H1 (cell line): ENCODE data around the gene CFAP97. TPM values are rescaled to one million over a fixed set of nuclear protein-coding genes. Genes with fewer than 3 reads are reported as not detected.

Experiments
- CTCF ChIA-PET: fragments of 300-600 bp; sonication (Branson Sonifier 250); formaldehyde crosslinking; loops from one replicate; lab custom pipeline; 2021; ENCODE audit not compliant: partially characterized antibody; lab: Charles Lee
- POLR2A ChIA-PET: fragments of 300-600 bp; sonication (Branson Sonifier 250); formaldehyde crosslinking; loops from one replicate; lab custom pipeline; 2021; ENCODE audit warnings: inconsistent platforms; ENCODE audit not compliant: partially characterized antibody; lab: Charles Lee
- DNase-seq, 2 experiments: peaks; one replicate each; pipeline versions ENCODE4 v3.0.0 to v3.0.0-alpha.2; 2010 to 2022; ENCODE audit warnings: low spot score in 2 of 2, low read depth in 1 of 2, mixed read lengths in 1 of 2
- FAIRE-seq: peaks from 2 replicates; lab custom pipeline; 2011; peaks lifted over from hg19 to GRCh38; lab: Jason Lieb, UNC
- H2AFZ ChIP-seq: 2 replicates; pipeline ENCODE4 v1.8.1; 2012; ENCODE audit warnings: low read length, inconsistent platforms
- H2AK5ac ChIP-seq: 2 replicates; pipeline ENCODE4 v1.6.1; 2013; ENCODE audit warnings: low read depth, low read length
- H2BK120ac ChIP-seq: replicated peaks from 2 replicates; pipeline ENCODE3; 2013; ENCODE audit warnings: low read depth, low read length, inconsistent platforms
- H2BK12ac ChIP-seq: 2 replicates; pipeline ENCODE4 v1.6.1; 2013; ENCODE audit warnings: low read depth, low read length
- H2BK15ac ChIP-seq: 2 replicates; pipeline ENCODE4 v1.6.1; 2013; ENCODE audit warnings: low read length
- H2BK20ac ChIP-seq: 2 replicates; pipeline ENCODE4 v1.6.1; 2013; ENCODE audit warnings: low read length
- H2BK5ac ChIP-seq: 2 replicates; pipeline ENCODE4 v1.6.1; 2013; ENCODE audit warnings: low read depth, low read length
- H3K14ac ChIP-seq: 2 replicates; pipeline ENCODE4 v1.6.1; 2013; ENCODE audit warnings: inconsistent platforms; ENCODE audit not compliant: insufficient read length
- H3K18ac ChIP-seq: 2 replicates; pipeline ENCODE4 v1.6.1; 2013; ENCODE audit warnings: low read length; ENCODE audit errors: extremely low read depth
- H3K23ac ChIP-seq: 2 replicates; pipeline ENCODE4 v1.6.1; 2013; ENCODE audit warnings: inconsistent platforms; ENCODE audit not compliant: insufficient read length
- H3K23me2 ChIP-seq: 2 replicates; pipeline ENCODE4 v1.6.1; 2013; ENCODE audit warnings: low read depth, low read length
- H3K27ac ChIP-seq: 2 replicates; pipeline ENCODE4 v1.6.1; 2011; ENCODE audit warnings: low read depth, low read length, inconsistent platforms
- H3K27me3 ChIP-seq, 4 experiments: replicated peaks in 1 of 4; 1 replicate in 1 of 4; 2 replicates in 3 of 4; pipeline versions ENCODE4 v1.6.1 to v1.8.1; 2011 to 2013; ENCODE audit warnings: low read length in 3 of 4, mild to moderate bottlenecking in 3 of 4, inconsistent platforms in 2 of 4, mixed read lengths in 2 of 4, moderate library complexity in 1 of 4; ENCODE audit not compliant: control insufficient read depth in 3 of 4, insufficient read depth in 3 of 4; ENCODE audit errors: extremely low read depth in 1 of 4
- H3K36me3 ChIP-seq, 4 experiments: 2 replicates each; pipeline versions ENCODE4 v1.6.1 to v1.8.1; 2011 to 2013; ENCODE audit warnings: mild to moderate bottlenecking in 4 of 4, low read length in 3 of 4, moderate library complexity in 2 of 4, control low read depth in 1 of 4, inconsistent platforms in 1 of 4; ENCODE audit not compliant: insufficient read depth in 4 of 4, control insufficient read depth in 2 of 4
- H3K4ac ChIP-seq: replicated peaks from 2 replicates; pipeline ENCODE3; 2013; ENCODE audit warnings: low read length, low read depth, mixed read lengths, inconsistent platforms; ENCODE audit not compliant: insufficient read length
- H3K4me1 ChIP-seq, 4 experiments: replicated peaks in 1 of 4; 1 replicate in 1 of 4; 2 replicates in 3 of 4; pipeline versions ENCODE4 v1.6.1 to v1.8.1; 2011 to 2013; ENCODE audit warnings: low read length in 3 of 4, inconsistent platforms in 2 of 4, mixed read lengths in 1 of 4; ENCODE audit not compliant: insufficient read depth in 4 of 4, control insufficient read depth in 3 of 4
- H3K4me2 ChIP-seq, 2 experiments: 2 replicates each; pipeline versions ENCODE4 v1.6.1 to v1.8.1; 2011 to 2013; ENCODE audit warnings: low read depth in 2 of 2, low read length in 2 of 2, control low read depth in 1 of 2, inconsistent platforms in 1 of 2, mild to moderate bottlenecking in 1 of 2; ENCODE audit not compliant: insufficient read depth in 1 of 2
- H3K4me3 ChIP-seq, 4 experiments: fragments of 200-600, 300-600 bp in 1 of 4; sonication (generic), shearing (Covaris generic), sonication (Bioruptor Twin) in 1 of 4; 2 replicates each; pipeline versions ENCODE4 v1.5.1 to v1.8.1; 2011 to 2016; ENCODE audit warnings: low read length in 4 of 4, low read depth in 3 of 4, control low read depth in 2 of 4, inconsistent platforms in 2 of 4, mild to moderate bottlenecking in 2 of 4, mixed read lengths in 1 of 4, moderate library complexity in 1 of 4; ENCODE audit not compliant: insufficient read depth in 2 of 4; ENCODE audit errors: extremely low read depth in 1 of 4
- H3K56ac ChIP-seq: replicated peaks from 2 replicates; pipeline ENCODE3; 2013; ENCODE audit warnings: low read depth, mild to moderate bottlenecking, mixed read lengths, low read length, inconsistent platforms; ENCODE audit not compliant: insufficient read length
- H3K79me1 ChIP-seq: 2 replicates; pipeline ENCODE4 v1.6.1; 2013; ENCODE audit warnings: low read depth, low read length, control low read depth
- H3K79me2 ChIP-seq, 2 experiments: 2 replicates each; pipeline versions ENCODE4 v1.6.1 to v1.8.1; 2012 to 2013; ENCODE audit warnings: low read length in 2 of 2, mild to moderate bottlenecking in 2 of 2, inconsistent platforms in 1 of 2; ENCODE audit not compliant: insufficient read depth in 2 of 2, control insufficient read depth in 1 of 2
- H3K9ac ChIP-seq, 4 experiments: replicated peaks in 1 of 4; 1 replicate in 1 of 4; 2 replicates in 3 of 4; pipeline versions ENCODE4 v1.6.1 to v1.8.1; 2011 to 2013; ENCODE audit warnings: low read depth in 3 of 4, low read length in 3 of 4, control low read depth in 2 of 4, mild to moderate bottlenecking in 2 of 4, moderate library complexity in 2 of 4, inconsistent platforms in 1 of 4; ENCODE audit errors: extremely low read depth in 1 of 4
- H3K9me3 ChIP-seq, 2 experiments: 2 replicates each; pipeline versions ENCODE4 v1.6.1 to v1.8.1; 2012 to 2013; ENCODE audit warnings: mild to moderate bottlenecking in 2 of 2, moderate library complexity in 2 of 2, control low read depth in 1 of 2, inconsistent platforms in 1 of 2, low read depth in 1 of 2, low read length in 1 of 2, mixed read lengths in 1 of 2; ENCODE audit not compliant: insufficient read depth in 2 of 2
- H4K20me1 ChIP-seq, 2 experiments: replicated peaks in 1 of 2; 2 replicates each; pipeline versions ENCODE3 to v1.8.1; 2011 to 2013; ENCODE audit warnings: inconsistent platforms in 2 of 2, low read length in 2 of 2, mild to moderate bottlenecking in 1 of 2; ENCODE audit not compliant: insufficient read depth in 2 of 2, control insufficient read depth in 1 of 2
- H4K5ac ChIP-seq: 2 replicates; pipeline ENCODE4 v1.6.1; 2013; ENCODE audit warnings: low read length, low read depth, mixed read lengths, inconsistent platforms; ENCODE audit not compliant: insufficient read length
- H4K8ac ChIP-seq: 2 replicates; pipeline ENCODE4 v1.8.0; 2013; ENCODE audit warnings: mild to moderate bottlenecking, moderate library complexity, low read length, inconsistent platforms; ENCODE audit not compliant: insufficient read depth; ENCODE audit errors: extremely low read depth
- H4K91ac ChIP-seq: replicated peaks from 2 replicates; pipeline ENCODE3; 2013; ENCODE audit warnings: low read length, mixed read lengths, inconsistent platforms; ENCODE audit not compliant: insufficient read length
- BRCA1 ChIP-seq: IDR thresholded peaks from 2 replicates; pipeline ENCODE4 v1.6.1; 2012; ENCODE audit warnings: low read depth, low read length, improper control_type of control experiment
- CHD1 ChIP-seq: IDR thresholded peaks from 2 replicates; pipeline ENCODE4 v1.6.1; 2012; ENCODE audit warnings: low read depth, low read length, improper control_type of control experiment
- CHD2 ChIP-seq: IDR thresholded peaks from 2 replicates; pipeline ENCODE4 v1.6.1; 2012; ENCODE audit warnings: low read length, improper control_type of control experiment
- E2F6 ChIP-seq: IDR thresholded peaks from 2 replicates; pipeline ENCODE4 v1.6.1; 2012; ENCODE audit warnings: inconsistent platforms
- GABPA ChIP-seq: IDR thresholded peaks from 2 replicates; pipeline ENCODE4 v1.6.1; 2011; ENCODE audit warnings: mild to moderate bottlenecking, low read length, moderate library complexity, borderline replicate concordance; ENCODE audit not compliant: insufficient read depth
- MAX ChIP-seq: IDR thresholded peaks from 2 replicates; pipeline ENCODE4 v1.6.1; 2012; ENCODE audit warnings: inconsistent platforms
- PHF8 ChIP-seq: fragments of 200-600 bp; sonication (generic); conservative IDR thresholded peaks from 2 replicates; pipeline ENCODE4 v1.7.1; 2012; ENCODE audit warnings: low read depth, mild to moderate bottlenecking, inconsistent platforms, low read length, moderate library complexity
- RAD21 ChIP-seq, 2 experiments: IDR thresholded peaks in 1 of 2; conservative IDR thresholded peaks in 1 of 2; 2 replicates each; pipeline ENCODE4 v1.6.1; 2011; ENCODE audit warnings: low read depth in 2 of 2, low read length in 2 of 2, improper control_type of control experiment in 1 of 2, inconsistent platforms in 1 of 2, mild to moderate bottlenecking in 1 of 2, moderate library complexity in 1 of 2
- SIX5 ChIP-seq: IDR thresholded peaks from 2 replicates; pipeline ENCODE4 v1.6.1; 2011; ENCODE audit warnings: mild to moderate bottlenecking, low read depth, low read length
- SRF ChIP-seq: IDR thresholded peaks from 2 replicates; pipeline ENCODE4 v1.6.1; 2011; ENCODE audit warnings: mild to moderate bottlenecking, low read depth, low read length, moderate library complexity
- TAF1 ChIP-seq: IDR thresholded peaks from 2 replicates; pipeline ENCODE4 v1.6.1; 2011; ENCODE audit warnings: mild to moderate bottlenecking, low read depth, low read length
- WGBS, 2 experiments: shearing (Covaris generic) in 1 of 2; methylation state at CpG; one replicate each; pipeline versions ENCODE4 v1.1.6 to v1.1.7; 2013 to 2015; ENCODE audit warnings: low lambda C conversion rate in 2 of 2, mixed read lengths in 2 of 2, inconsistent platforms in 1 of 2, low coverage in 1 of 2, missing lambda C conversion rate in 1 of 2; ENCODE audit not compliant: insufficient replicate concordance in 2 of 2, insufficient coverage in 1 of 2, insufficient read length in 1 of 2; ENCODE audit errors: extremely low coverage in 1 of 2, missing lambda C conversion rate in 1 of 2; 5-methylcytosine and 5-hydroxymethylcytosine counted together
- polyA plus RNA-seq, 7 experiments: library from polyadenylated mRNA; depleted of rRNA in 3 of 7; stranded (reverse) in 5 of 7; unstranded in 2 of 7; fragments of >200 nt in 5 of 7; fragments of 200-250 nt in 2 of 7; gene quantifications; 1 replicate in 5 of 7; 2 replicates in 1 of 7; 4 replicates in 1 of 7; pipeline versions ENCODE4 v1.2.1 to v1.2.3, GENCODE V29; 2011 to 2013; ENCODE audit warnings: missing spikeins in 2 of 7, mixed read lengths in 2 of 7
- total RNA-seq: library from RNA; stranded (reverse); fragmentation: NEBNext Ultra II Directional; extraction: Animal tissue kit (Norgen Biotek cat#: 25700); gene quantifications from 2 replicates; pipeline ENCODE4 v1.2.1, GENCODE V29; 2021

Gene CFAP97
- total and polyA plus RNA-seq, 2 of the 8 experiments (the other 6 are each of a cell fraction or from before 2014, with no cell fraction given) = 9.2 to 40.4 TPM

- H3K79me1 ChIP-seq = no peaks in the 10 kb centered on the region
- H3K27ac ChIP-seq = peak overlapping the region; percentile 25; the same call in 1 of the 2 replicates
- H4K91ac ChIP-seq = no peak overlapping the region
- H2BK20ac ChIP-seq = 0 out of 2 replicates have a peak overlapping the region, but pooled peaks have one; percentile 56
- H2AFZ ChIP-seq = no peak overlapping the region
- H3K4ac ChIP-seq = no peak overlapping the region
- no peak overlapping the region for H3K56ac ChIP-seq
- H3K4me1 ChIP-seq = peaks cover 0 to 9% (median 6%) of the 10 kb centered on the region in 4 experiments; a peak in 5 of 7 replicates
- peak overlapping the region; percentile 64; the same call in 1 of the 2 replicates for H2BK12ac ChIP-seq
- ChIA-PET POLR2A (interaction anchor here (0.8 to 1.3 kb wide), 2 partner anchors 23 to 33 kb away, joined by 3 to 4 read pairs; partner anchors contain the start of gene SLC25A4), CTCF (interaction anchor here (0.6 to 2.1 kb wide), 6 partner anchors 14 to 918 kb away, joined by 3 to 9 read pairs (median 3); no protein-coding TSS in a partner anchor)
- H3K4me2 ChIP-seq = peak overlapping the region in 1 of 2 experiments; percentile 34; a peak in 2 of 4 replicates
- H3K9ac ChIP-seq = no peak overlapping the region
- peak overlapping the region; percentile 9 for H4K5ac ChIP-seq
- H4K20me1 ChIP-seq = no peaks in the 10 kb centered on the region
- H2BK5ac ChIP-seq = no peak overlapping the region
- no peaks in the 10 kb centered on the region for H3K36me3 ChIP-seq
- H2BK15ac ChIP-seq = no peak overlapping the region
- no peak overlapping the region for H4K8ac ChIP-seq
- H3K18ac ChIP-seq = 0 out of 2 replicates have a peak overlapping the region, but pooled peaks have one; percentile 24
- H3K23me2 ChIP-seq = no peaks in the 10 kb centered on the region
- H3K9me3 ChIP-seq = no peaks in the 10 kb centered on the region
- no peak overlapping the region for H3K23ac ChIP-seq
- no peak overlapping the region for H2BK120ac ChIP-seq
- H2AK5ac ChIP-seq = no peak overlapping the region
- FAIRE-seq = no peak
- H3K14ac ChIP-seq = no peak overlapping the region
- WGBS, 2 experiments = 66% methylated on average over 3 of the region's 3 CpGs; no CpG with 5 or more reads in 1 of the 2 experiments
- H3K27me3 ChIP-seq = no peaks in the 10 kb centered on the region
- no peaks in the 10 kb centered on the region for H3K79me2 ChIP-seq
- no peak overlapping the region; a peak in 1 of 8 replicates for H3K4me3 ChIP-seq
- peak in 1 of 2 experiments; percentile 40 for DNase-seq
- TF ChIP-seq SIX5 = no peak
- no peak for TF ChIP-seq RAD21 (IDR thresholded peaks at IDR 0.05 in 1 of 2, conservative IDR thresholded peaks at IDR 0.05 in 1 of 2; ENCODE audit: low read depth in 2 of 2, low read length in 2 of 2)
- TF ChIP-seq PHF8 = no peak
- TF ChIP-seq CHD2 = no peak
- TF ChIP-seq TAF1 = no peak
- TF ChIP-seq CHD1 = no peak
- TF ChIP-seq MAX = no peak
- no peak for TF ChIP-seq SRF
- TF ChIP-seq BRCA1 = no peak
- TF ChIP-seq E2F6 = no peak
- TF ChIP-seq GABPA = no peak
Measured at GRCh38 chr4:185119927-185120630, 83.7 kb downstream of the CFAP97 start.
